K562 (cell line): ENCODE data around the gene MAP4. TPM values are rescaled to one million over a fixed set of nuclear protein-coding genes. Genes with fewer than 3 reads are reported as not detected.

ENCODE experiments used
- GABPA ChIP-seq: fragments of 200-800 bp; sonication (Bioruptor generic); conservative IDR thresholded peaks from 2 replicates; pipeline ENCODE4 v1.6.1; 2016; ENCODE audit warnings: low read depth, missing genetic modification characterization, missing compliant biosample characterization
- HDGF ChIP-seq: fragments of 450-650 bp; IDR thresholded peaks from 2 replicates; pipeline ENCODE4 v1.6.1; 2016
- PCBP1 ChIP-seq: fragments of 200-400 bp; formaldehyde crosslinking; IDR thresholded peaks from 2 replicates; pipeline ENCODE4 v1.6.1; 2018; ENCODE audit warnings: mild to moderate bottlenecking, low read depth, low read length; ENCODE audit not compliant: poor library complexity, severe bottlenecking
- RB1 ChIP-seq: fragments of 450-650 bp; IDR thresholded peaks from 2 replicates; pipeline ENCODE4 v1.6.1; 2017; ENCODE audit warnings: low read depth, mild to moderate bottlenecking
- SMAD1 ChIP-seq: fragments of 150-350 bp; IDR thresholded peaks from 2 replicates; pipeline ENCODE4 v1.6.1; 2014; ENCODE audit warnings: low read length, low read depth; ENCODE audit not compliant: partially characterized antibody
- SRSF9 ChIP-seq: fragments of 200-400 bp; formaldehyde crosslinking; IDR thresholded peaks from 2 replicates; pipeline ENCODE4 v1.6.1; 2017; ENCODE audit warnings: low read depth, low read length, borderline replicate concordance
- TSC22D4 ChIP-seq: fragments of 450-650 bp; IDR thresholded peaks from 2 replicates; pipeline ENCODE4 v1.6.1; 2016; ENCODE audit warnings: missing genetic modification characterization, missing biosample characterization, control low read depth
- ZNF134 ChIP-seq: fragments of 250-450 bp; sonication (Bioruptor Pico); conservative IDR thresholded peaks from 2 replicates; pipeline ENCODE4 v1.4.0; 2020
- ZNF175 ChIP-seq: fragments of 200-800 bp; sonication (Bioruptor generic); IDR thresholded peaks from 2 replicates; pipeline ENCODE4 v1.6.1; 2016; ENCODE audit warnings: low read depth, mild to moderate bottlenecking, missing genetic modification characterization, missing compliant biosample characterization
- polyA plus RNA-seq, 8 experiments: library from polyadenylated mRNA; depleted of rRNA in 4 of 8; stranded (reverse) in 5 of 8; unstranded in 3 of 8; fragments of >200 nt; fragmentation: Nextera tagmentation in 2 of 8; fragmentation: Illumina TruSeq in 1 of 8; extraction: Ambion mirVana in 2 of 8; extraction: Trizol in 1 of 8; gene quantifications; 2 replicates each; pipeline versions ENCODE4 v1.2.1 to v1.2.3, GENCODE V29; 2011 to 2014; ENCODE audit warnings: inconsistent platforms in 1 of 8, missing spikeins in 1 of 8
- total RNA-seq, 7 experiments: library from RNA; depleted of rRNA in 6 of 7; stranded (reverse); fragments of >200 nt in 6 of 7; fragmentation: Illumina TruSeq in 2 of 7; extraction: Trizol in 2 of 7; gene quantifications; 2 replicates each; pipeline versions ENCODE4 v1.2.1 to v1.2.3, GENCODE V29; 2011 to 2021; ENCODE audit warnings: low replicate concordance in 1 of 7
- TF ChIP-seq, protein P1 (sequence below): sonication (generic); formaldehyde crosslinking; IDR thresholded peaks from 2 replicates; pipeline ENCODE4 v1.8.0; 2023; ENCODE audit warnings: missing genetic modification reagents, mild to moderate bottlenecking, borderline replicate concordance
- TF ChIP-seq, protein P2 (sequence below): sonication (generic); formaldehyde crosslinking; IDR thresholded peaks from 2 replicates; pipeline ENCODE4 v1.8.0; 2023; ENCODE audit warnings: mild to moderate bottlenecking, missing genetic modification reagents
- TF ChIP-seq, protein P3 (sequence below): sonication (generic); formaldehyde crosslinking; IDR thresholded peaks from 2 replicates; pipeline ENCODE4 v1.8.0; 2022; ENCODE audit warnings: missing genetic modification reagents, mild to moderate bottlenecking, moderate library complexity, borderline replicate concordance
- TF ChIP-seq, protein P4 (sequence below): sonication (generic); formaldehyde crosslinking; IDR thresholded peaks from 2 replicates; pipeline ENCODE4 v1.8.1; 2023; ENCODE audit warnings: mild to moderate bottlenecking, missing genetic modification reagents
- TF ChIP-seq, protein P5 (sequence below): fragments of 200-800 bp; sonication (Bioruptor generic); IDR thresholded peaks from 2 replicates; pipeline ENCODE4 v1.6.1; 2017; ENCODE audit warnings: missing genetic modification characterization, missing compliant biosample characterization

MAP4 gene
- total and polyA plus RNA-seq, 9 of the 15 experiments (the other 6 are each of a cell fraction or from before 2014, with no cell fraction given), result 13.3 to 141 (median 36.8) TPM

DNA sequence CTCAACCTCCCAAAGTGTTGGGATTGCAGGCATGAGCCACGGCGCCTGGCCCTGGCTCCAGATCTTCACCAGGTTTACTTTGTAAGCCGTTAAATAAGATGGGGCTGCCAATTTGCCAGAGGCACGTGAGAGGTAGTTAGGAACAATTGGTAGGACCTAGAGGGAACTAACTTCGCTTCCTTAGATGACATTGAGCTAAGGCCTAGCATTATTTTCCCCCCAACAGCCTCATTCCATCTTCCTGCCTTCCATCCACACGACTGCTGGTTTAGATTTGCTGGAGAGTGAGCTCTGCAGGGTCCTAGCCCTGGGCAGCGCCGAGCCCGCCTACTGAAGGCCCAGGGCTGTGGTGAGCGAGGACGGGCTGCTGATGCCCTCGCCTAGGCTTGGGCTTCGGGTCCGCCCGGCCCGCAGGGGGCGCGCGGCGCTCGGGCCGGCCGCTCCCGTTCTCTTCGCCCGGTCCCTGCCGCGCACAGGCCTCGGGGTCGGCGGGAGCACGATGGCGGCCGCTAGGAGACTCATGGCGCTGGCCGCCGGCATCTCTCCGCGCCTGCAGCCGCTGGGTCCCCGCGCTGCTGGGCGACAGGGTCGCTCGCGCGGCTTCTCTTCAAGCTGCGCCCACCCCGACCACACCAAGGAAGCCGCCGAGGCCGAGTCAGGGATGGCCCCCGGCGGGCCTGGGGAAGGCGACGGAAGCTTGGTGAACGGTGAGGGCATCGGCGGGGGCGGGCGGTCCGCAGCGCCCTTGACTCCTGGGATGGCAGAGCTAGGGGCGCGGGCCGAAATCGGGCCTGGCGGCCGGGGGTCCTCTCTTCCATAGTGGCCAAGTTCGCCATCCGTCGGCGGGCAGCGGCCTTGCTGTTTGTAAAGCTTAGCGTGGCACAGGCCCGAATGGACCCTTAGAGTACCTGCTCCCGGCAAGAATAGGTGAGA, 191.4 kb downstream of the MAP4 start (continued):
- TF ChIP-seq, protein P1, sequence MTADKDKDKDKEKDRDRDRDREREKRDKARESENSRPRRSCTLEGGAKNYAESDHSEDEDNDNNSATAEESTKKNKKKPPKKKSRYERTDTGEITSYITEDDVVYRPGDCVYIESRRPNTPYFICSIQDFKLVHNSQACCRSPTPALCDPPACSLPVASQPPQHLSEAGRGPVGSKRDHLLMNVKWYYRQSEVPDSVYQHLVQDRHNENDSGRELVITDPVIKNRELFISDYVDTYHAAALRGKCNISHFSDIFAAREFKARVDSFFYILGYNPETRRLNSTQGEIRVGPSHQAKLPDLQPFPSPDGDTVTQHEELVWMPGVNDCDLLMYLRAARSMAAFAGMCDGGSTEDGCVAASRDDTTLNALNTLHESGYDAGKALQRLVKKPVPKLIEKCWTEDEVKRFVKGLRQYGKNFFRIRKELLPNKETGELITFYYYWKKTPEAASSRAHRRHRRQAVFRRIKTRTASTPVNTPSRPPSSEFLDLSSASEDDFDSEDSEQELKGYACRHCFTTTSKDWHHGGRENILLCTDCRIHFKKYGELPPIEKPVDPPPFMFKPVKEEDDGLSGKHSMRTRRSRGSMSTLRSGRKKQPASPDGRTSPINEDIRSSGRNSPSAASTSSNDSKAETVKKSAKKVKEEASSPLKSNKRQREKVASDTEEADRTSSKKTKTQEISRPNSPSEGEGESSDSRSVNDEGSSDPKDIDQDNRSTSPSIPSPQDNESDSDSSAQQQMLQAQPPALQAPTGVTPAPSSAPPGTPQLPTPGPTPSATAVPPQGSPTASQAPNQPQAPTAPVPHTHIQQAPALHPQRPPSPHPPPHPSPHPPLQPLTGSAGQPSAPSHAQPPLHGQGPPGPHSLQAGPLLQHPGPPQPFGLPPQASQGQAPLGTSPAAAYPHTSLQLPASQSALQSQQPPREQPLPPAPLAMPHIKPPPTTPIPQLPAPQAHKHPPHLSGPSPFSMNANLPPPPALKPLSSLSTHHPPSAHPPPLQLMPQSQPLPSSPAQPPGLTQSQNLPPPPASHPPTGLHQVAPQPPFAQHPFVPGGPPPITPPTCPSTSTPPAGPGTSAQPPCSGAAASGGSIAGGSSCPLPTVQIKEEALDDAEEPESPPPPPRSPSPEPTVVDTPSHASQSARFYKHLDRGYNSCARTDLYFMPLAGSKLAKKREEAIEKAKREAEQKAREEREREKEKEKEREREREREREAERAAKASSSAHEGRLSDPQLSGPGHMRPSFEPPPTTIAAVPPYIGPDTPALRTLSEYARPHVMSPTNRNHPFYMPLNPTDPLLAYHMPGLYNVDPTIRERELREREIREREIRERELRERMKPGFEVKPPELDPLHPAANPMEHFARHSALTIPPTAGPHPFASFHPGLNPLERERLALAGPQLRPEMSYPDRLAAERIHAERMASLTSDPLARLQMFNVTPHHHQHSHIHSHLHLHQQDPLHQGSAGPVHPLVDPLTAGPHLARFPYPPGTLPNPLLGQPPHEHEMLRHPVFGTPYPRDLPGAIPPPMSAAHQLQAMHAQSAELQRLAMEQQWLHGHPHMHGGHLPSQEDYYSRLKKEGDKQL, result peak; percentile 90
- peak; percentile 60 for TF ChIP-seq ZNF134 (CRISPR knock-in tag)
- no peak for TF ChIP-seq TSC22D4
- peak; percentile 70 for TF ChIP-seq ZNF175 (CRISPR knock-in tag)
- peak; percentile 65; the same call in 1 of the 2 replicates for TF ChIP-seq HDGF
- TF ChIP-seq, protein P2, sequence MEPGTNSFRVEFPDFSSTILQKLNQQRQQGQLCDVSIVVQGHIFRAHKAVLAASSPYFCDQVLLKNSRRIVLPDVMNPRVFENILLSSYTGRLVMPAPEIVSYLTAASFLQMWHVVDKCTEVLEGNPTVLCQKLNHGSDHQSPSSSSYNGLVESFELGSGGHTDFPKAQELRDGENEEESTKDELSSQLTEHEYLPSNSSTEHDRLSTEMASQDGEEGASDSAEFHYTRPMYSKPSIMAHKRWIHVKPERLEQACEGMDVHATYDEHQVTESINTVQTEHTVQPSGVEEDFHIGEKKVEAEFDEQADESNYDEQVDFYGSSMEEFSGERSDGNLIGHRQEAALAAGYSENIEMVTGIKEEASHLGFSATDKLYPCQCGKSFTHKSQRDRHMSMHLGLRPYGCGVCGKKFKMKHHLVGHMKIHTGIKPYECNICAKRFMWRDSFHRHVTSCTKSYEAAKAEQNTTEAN (CRISPR knock-in tag), result 0 out of 2 replicates have a peak, but pooled peaks have one; percentile 47
- TF ChIP-seq, protein P3, sequence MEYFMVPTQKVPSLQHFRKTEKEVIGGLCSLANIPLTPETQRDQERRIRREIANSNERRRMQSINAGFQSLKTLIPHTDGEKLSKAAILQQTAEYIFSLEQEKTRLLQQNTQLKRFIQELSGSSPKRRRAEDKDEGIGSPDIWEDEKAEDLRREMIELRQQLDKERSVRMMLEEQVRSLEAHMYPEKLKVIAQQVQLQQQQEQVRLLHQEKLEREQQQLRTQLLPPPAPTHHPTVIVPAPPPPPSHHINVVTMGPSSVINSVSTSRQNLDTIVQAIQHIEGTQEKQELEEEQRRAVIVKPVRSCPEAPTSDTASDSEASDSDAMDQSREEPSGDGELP (CRISPR knock-in tag), result peak; percentile 71
- TF ChIP-seq, protein P4, sequence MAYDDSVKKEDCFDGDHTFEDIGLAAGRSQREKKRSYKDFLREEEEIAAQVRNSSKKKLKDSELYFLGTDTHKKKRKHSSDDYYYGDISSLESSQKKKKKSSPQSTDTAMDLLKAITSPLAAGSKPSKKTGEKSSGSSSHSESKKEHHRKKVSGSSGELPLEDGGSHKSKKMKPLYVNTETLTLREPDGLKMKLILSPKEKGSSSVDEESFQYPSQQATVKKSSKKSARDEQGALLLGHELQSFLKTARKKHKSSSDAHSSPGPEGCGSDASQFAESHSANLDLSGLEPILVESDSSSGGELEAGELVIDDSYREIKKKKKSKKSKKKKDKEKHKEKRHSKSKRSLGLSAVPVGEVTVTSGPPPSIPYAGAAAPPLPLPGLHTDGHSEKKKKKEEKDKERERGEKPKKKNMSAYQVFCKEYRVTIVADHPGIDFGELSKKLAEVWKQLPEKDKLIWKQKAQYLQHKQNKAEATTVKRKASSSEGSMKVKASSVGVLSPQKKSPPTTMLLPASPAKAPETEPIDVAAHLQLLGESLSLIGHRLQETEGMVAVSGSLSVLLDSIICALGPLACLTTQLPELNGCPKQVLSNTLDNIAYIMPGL, result peak; percentile 99
- TF ChIP-seq, protein P5, sequence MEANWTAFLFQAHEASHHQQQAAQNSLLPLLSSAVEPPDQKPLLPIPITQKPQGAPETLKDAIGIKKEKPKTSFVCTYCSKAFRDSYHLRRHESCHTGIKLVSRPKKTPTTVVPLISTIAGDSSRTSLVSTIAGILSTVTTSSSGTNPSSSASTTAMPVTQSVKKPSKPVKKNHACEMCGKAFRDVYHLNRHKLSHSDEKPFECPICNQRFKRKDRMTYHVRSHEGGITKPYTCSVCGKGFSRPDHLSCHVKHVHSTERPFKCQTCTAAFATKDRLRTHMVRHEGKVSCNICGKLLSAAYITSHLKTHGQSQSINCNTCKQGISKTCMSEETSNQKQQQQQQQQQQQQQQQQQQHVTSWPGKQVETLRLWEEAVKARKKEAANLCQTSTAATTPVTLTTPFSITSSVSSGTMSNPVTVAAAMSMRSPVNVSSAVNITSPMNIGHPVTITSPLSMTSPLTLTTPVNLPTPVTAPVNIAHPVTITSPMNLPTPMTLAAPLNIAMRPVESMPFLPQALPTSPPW, result peak; percentile 55; the same call in 1 of the 2 replicates
- TF ChIP-seq PCBP1, result peak; percentile 80
- peak; percentile 99 for TF ChIP-seq RB1
- no peak for TF ChIP-seq SRSF9
- TF ChIP-seq GABPA (tag), result peak; percentile 69
- no peak for TF ChIP-seq SMAD1
